RWPE2 (cell line): Measurements from ENCODE around the gene EXD3.

ENCODE experiments used
- ATAC-seq: fragments of 200-7000 bp; cut with Tn5 transposase; 3 replicates; pipeline ENCODE4 v1.9.1; 2021; ENCODE audit warnings: low read depth
- DNase-seq: peaks from one replicate; pipeline ENCODE4 v3.0.0-alpha.2; 2020; ENCODE audit warnings: low spot score
- H3K27ac ChIP-seq: fragments of 450-650 bp; 2 replicates; pipeline ENCODE4 v1.5.1; 2017; ENCODE audit warnings: mild to moderate bottlenecking; ENCODE audit not compliant: poor library complexity, severe bottlenecking
- H3K27me3 ChIP-seq: fragments of 250-450 bp; sonication (Bioruptor Pico); 2 replicates; pipeline ENCODE4 v1.5.1; 2021; ENCODE audit warnings: mild to moderate bottlenecking, moderate library complexity; ENCODE audit not compliant: insufficient read depth, poor library complexity, severe bottlenecking
- H3K36me3 ChIP-seq: fragments of 250-450 bp; sonication (Bioruptor Pico); 2 replicates; pipeline ENCODE4 v1.5.1; 2020; ENCODE audit warnings: low read depth, mild to moderate bottlenecking, moderate library complexity
- H3K4me1 ChIP-seq: fragments of 250-450 bp; sonication (Bioruptor Pico); 2 replicates; pipeline ENCODE4 v1.5.1; 2021; ENCODE audit warnings: mild to moderate bottlenecking, moderate library complexity; ENCODE audit not compliant: insufficient read depth, poor library complexity, severe bottlenecking
- H3K4me3 ChIP-seq: fragments of 250-450 bp; sonication (Bioruptor Pico); 2 replicates; pipeline ENCODE4 v1.5.1; 2021; ENCODE audit warnings: mild to moderate bottlenecking, moderate library complexity; ENCODE audit not compliant: severe bottlenecking
- H3K9me3 ChIP-seq: fragments of 250-450 bp; sonication (Bioruptor Pico); 2 replicates; pipeline ENCODE4 v1.5.1; 2021; ENCODE audit warnings: mild to moderate bottlenecking, moderate library complexity; ENCODE audit not compliant: severe bottlenecking
- TF ChIP-seq, protein P1 (sequence below): fragments of 450-650 bp; IDR thresholded peaks from one replicate; pipeline ENCODE4 v1.5.1; 2017; ENCODE audit warnings: mild to moderate bottlenecking, moderate library complexity; ENCODE audit not compliant: poor library complexity, severe bottlenecking

Gene EXD3

DNA sequence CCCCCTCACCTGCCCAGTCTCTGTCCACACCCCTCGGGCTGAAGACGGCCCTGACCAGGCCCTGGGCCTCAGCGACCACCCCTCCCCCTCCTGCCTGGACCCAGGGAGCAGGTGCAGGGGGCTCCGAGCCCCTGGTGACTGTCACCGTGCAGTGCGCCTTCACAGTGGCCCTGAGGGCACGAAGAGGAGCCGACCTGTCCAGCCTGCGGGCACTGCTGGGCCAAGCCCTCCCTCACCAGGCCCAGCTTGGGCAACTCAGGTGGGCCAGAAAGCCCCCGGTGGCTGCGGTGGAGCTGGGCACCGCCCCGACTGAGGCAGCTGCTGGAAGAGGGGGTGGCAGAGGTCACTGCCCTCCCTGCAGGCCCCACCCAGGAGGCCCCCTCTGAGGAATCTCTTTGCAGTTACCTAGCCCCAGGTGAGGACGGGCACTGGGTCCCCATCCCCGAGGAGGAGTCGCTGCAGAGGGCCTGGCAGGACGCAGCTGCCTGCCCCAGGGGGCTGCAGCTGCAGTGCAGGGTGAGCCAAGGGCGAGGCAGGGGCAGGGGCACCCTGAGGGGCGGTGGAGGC, 10.5 kb upstream of the EXD3 start:
- no peak for ATAC-seq
- H3K27me3 ChIP-seq, result no peaks in the 10 kb centered on the region
- H3K36me3 ChIP-seq, result no peaks in the 10 kb centered on the region
- no peak for DNase-seq
- H3K27ac ChIP-seq, result no peak overlapping the region
- H3K4me3 ChIP-seq, result no peak overlapping the region
- peaks cover 10% of the 10 kb centered on the region for H3K4me1 ChIP-seq
- H3K9me3 ChIP-seq, result no peaks in the 10 kb centered on the region
- TF ChIP-seq, protein P1, sequence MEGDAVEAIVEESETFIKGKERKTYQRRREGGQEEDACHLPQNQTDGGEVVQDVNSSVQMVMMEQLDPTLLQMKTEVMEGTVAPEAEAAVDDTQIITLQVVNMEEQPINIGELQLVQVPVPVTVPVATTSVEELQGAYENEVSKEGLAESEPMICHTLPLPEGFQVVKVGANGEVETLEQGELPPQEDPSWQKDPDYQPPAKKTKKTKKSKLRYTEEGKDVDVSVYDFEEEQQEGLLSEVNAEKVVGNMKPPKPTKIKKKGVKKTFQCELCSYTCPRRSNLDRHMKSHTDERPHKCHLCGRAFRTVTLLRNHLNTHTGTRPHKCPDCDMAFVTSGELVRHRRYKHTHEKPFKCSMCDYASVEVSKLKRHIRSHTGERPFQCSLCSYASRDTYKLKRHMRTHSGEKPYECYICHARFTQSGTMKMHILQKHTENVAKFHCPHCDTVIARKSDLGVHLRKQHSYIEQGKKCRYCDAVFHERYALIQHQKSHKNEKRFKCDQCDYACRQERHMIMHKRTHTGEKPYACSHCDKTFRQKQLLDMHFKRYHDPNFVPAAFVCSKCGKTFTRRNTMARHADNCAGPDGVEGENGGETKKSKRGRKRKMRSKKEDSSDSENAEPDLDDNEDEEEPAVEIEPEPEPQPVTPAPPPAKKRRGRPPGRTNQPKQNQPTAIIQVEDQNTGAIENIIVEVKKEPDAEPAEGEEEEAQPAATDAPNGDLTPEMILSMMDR, result no peak

GRCh38 chr9:137432687-137433348, 9.9 kb upstream of the EXD3 start:
- peaks cover 10% of the 10 kb centered on the region for H3K4me1 ChIP-seq
- no peaks in the 10 kb centered on the region for H3K36me3 ChIP-seq
- H3K4me3 ChIP-seq, result no peak overlapping the region
- DNase-seq (peak; percentile 69), ATAC-seq (no peak)
- TF ChIP-seq, protein P1, result no peak
- H3K27me3 ChIP-seq, result no peaks in the 10 kb centered on the region
- H3K9me3 ChIP-seq, result no peaks in the 10 kb centered on the region
- H3K27ac ChIP-seq, result no peak overlapping the region

DNA sequence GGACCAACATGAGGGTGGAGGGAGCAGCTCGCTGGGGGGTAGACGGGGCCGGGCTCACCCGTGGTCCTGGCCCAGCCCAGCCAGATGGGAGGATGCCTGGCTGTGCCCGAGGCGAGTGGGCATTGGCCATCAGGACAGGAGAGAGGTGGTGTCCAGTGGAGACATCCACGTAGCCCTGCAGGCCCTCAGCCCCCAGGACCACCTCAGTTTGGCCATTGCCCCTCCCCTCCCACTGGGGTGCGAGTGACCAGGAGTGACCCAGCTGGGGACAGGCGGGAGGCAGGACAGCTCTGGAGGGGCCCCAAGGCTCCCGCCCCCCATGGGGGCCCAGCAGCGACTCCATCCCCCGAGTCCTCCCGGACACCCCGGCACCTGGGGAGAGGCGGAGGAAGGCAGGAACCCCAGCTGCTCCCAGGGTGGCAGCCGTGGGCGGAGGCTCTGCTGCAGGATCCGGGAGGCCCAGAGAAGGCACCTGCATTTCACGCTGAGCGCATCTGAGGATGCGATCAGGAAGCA, 8.5 kb upstream of the EXD3 start:
- ATAC-seq (no peak), DNase-seq (no peak)
- Histone ChIP-seq H3K4me1 (peaks cover 10% of the 10 kb centered on the region), H3K9me3 (no peaks in the 10 kb centered on the region), H3K36me3 (no peaks in the 10 kb centered on the region), H3K27ac (no peak overlapping the region), H3K4me3 (no peak overlapping the region), H3K27me3 (no peaks in the 10 kb centered on the region)
- TF ChIP-seq, protein P1, result no peak

- TF ChIP-seq, protein P1, result no peak
- H3K27me3 ChIP-seq, result no peaks in the 10 kb centered on the region
- H3K27ac ChIP-seq, result no peak overlapping the region
- H3K4me3 ChIP-seq, result no peak overlapping the region
- no peaks in the 10 kb centered on the region for H3K36me3 ChIP-seq
- H3K4me1 ChIP-seq, result peaks cover 4% of the 10 kb centered on the region
- H3K9me3 ChIP-seq, result no peaks in the 10 kb centered on the region
- DNase-seq (no peak), ATAC-seq (no peak)
Measured at GRCh38 chr9:137430723-137431415, 7.9 kb upstream of the EXD3 start.
